Measurements from ENCODE around the gene BLTP1. TPM values are rescaled to one million over a fixed set of nuclear protein-coding genes. Genes with fewer than 3 reads are reported as not detected.

The BLTP1 gene
- polyA plus RNA-seq, 2 of the 4 experiments (the other 2 are of a cell fraction): 5.8 to 30.4 TPM

- no peak for ATAC-seq
- DNase-seq (ENCODE audit: low read depth in 1 of 2, low spot score in 1 of 2): no peak
- ChIA-PET POLR2A (no interaction called here), CTCF (no interaction called here)
- no peak overlapping the region for H3K27ac ChIP-seq
- 0% methylated on average over 1 of the region's 1 CpG for WGBS (ENCODE audit: missing lambda C conversion rate)
- no peak for FAIRE-seq
- H3K4me2 ChIP-seq: no peak overlapping the region
- no peaks in the 10 kb centered on the region for H3K4me1 ChIP-seq
- no peaks in the 10 kb centered on the region for H3K9me3 ChIP-seq
- H3K4me3 ChIP-seq: no peak overlapping the region
- TF ChIP-seq RCOR1 (IDR thresholded peaks at IDR 0.05; ENCODE audit: low read depth, low read length) (no peak), MAX (IDR thresholded peaks at IDR 0.05) (no peak), ELK1 (IDR thresholded peaks at IDR 0.05; ENCODE audit: low read depth, low read length) (no peak), BCL3 (IDR thresholded peaks at IDR 0.05) (no peak), BHLHE40 (IDR thresholded peaks at IDR 0.05; ENCODE audit: low read depth, low read length) (no peak), KDM1A (IDR thresholded peaks at IDR 0.05; ENCODE audit: low read depth) (no peak), HES2 (IDR thresholded peaks at IDR 0.05) (no peak), SMC3 (IDR thresholded peaks at IDR 0.05) (no peak), POLR2A (IDR thresholded peaks at IDR 0.05; ENCODE audit: low read length) (no peak), EP300 (IDR thresholded peaks at IDR 0.05) (no peak), PBX3 (IDR thresholded peaks at IDR 0.05) (no peak), ESRRA (IDR thresholded peaks at IDR 0.05; ENCODE audit: borderline replicate concordance, low read length) (no peak), NFE2L2 (conservative IDR thresholded peaks at IDR 0.05; ENCODE audit: low read length) (no peak), ZC3H11A (IDR thresholded peaks at IDR 0.05) (no peak), CBX8 (IDR thresholded peaks at IDR 0.05) (no peak)
Observed at GRCh38 chr4:122118243-122118642, 33.9 kb upstream of the BLTP1 start.

GRCh38 chr4:122119739-122120138, 32.4 kb upstream of the BLTP1 start:
- H3K4me3 ChIP-seq: no peak overlapping the region
- no peaks in the 10 kb centered on the region for H3K4me1 ChIP-seq
- no peak for FAIRE-seq
- WGBS (ENCODE audit: missing lambda C conversion rate): 18% methylated on average over 1 of the region's 1 CpG
- ChIA-PET CTCF (interaction anchor here (1.0 kb wide), 1 partner anchor 9 kb away, joined by 4 read pairs; no protein-coding TSS in a partner anchor), POLR2A (no interaction called here)
- no peak overlapping the region for H3K27ac ChIP-seq
- TF ChIP-seq ESRRA (IDR thresholded peaks at IDR 0.05; ENCODE audit: borderline replicate concordance, low read length) (no peak), ZC3H11A (IDR thresholded peaks at IDR 0.05) (no peak), FOSL2 (IDR thresholded peaks at IDR 0.05) (no peak), FOSL2 (CRISPR knock-in tag; IDR thresholded peaks at IDR 0.05) (no peak), SREBF2 (IDR thresholded peaks at IDR 0.05) (no peak), REST (IDR thresholded peaks at IDR 0.05) (no peak), MAX (IDR thresholded peaks at IDR 0.05) (no peak), MYC (IDR thresholded peaks at IDR 0.05; ENCODE audit: borderline replicate concordance, low read length) (no peak), EHMT2 (IDR thresholded peaks at IDR 0.05; ENCODE audit: low read depth) (no peak), NFE2L2 (conservative IDR thresholded peaks at IDR 0.05; ENCODE audit: low read length) (no peak), HOXB13 (CRISPR knock-in tag; IDR thresholded peaks at IDR 0.05; ENCODE audit: low read depth) (no peak), ZSCAN20 (CRISPR knock-in tag; IDR thresholded peaks at IDR 0.05) (no peak), MAZ (IDR thresholded peaks at IDR 0.05; ENCODE audit: borderline replicate concordance, low read depth, low read length) (no peak), EP300 (IDR thresholded peaks at IDR 0.05) (no peak), CBX2 (IDR thresholded peaks at IDR 0.05; ENCODE audit: borderline replicate concordance, low read depth) (no peak), KDM1A (IDR thresholded peaks at IDR 0.05; ENCODE audit: low read depth) (no peak), JUNB (IDR thresholded peaks at IDR 0.05) (no peak), ZNF302 (CRISPR knock-in tag; IDR thresholded peaks at IDR 0.05) (no peak), RFX5 (IDR thresholded peaks at IDR 0.05) (no peak), HOXA7 (CRISPR knock-in tag; IDR thresholded peaks at IDR 0.05) (no peak)
- no peak for ATAC-seq
- no peaks in the 10 kb centered on the region for H3K9me3 ChIP-seq
- no peak overlapping the region for H3K4me2 ChIP-seq
- no peak for DNase-seq (ENCODE audit: low read depth in 1 of 2, low spot score in 1 of 2)

Measured in A549 (cell line).